GM19193 (cell line): ENCODE data around the gene C8A.

Experiments used
- POLR2A ChIP-seq: IDR thresholded peaks from 4 replicates; pipeline ENCODE4 v1.6.1; 2011; ENCODE audit not compliant: insufficient read depth, insufficient read length; ENCODE audit errors: extremely low read depth

Gene C8A

DNA sequence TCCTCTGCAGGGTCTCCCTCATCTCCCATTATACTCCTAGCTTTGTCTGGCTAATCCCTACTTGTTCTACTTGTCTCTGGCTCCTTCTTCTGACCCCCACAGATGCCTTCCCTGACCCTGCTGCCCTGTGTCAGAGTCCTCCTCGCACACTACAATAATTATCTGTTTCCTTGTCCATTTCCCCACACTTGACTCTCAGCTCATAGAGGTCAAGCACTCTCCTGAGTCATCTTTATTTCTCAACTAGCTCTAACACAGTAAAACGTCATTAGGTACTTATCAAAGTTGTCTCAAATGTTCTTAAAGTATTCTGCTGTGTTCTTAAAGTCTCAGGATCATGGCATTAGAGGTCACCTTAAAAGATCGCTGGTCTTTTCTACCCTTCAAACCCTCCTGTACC is 47.1 kb downstream of the C8A start:
- TF ChIP-seq POLR2A: no peak

DNA sequence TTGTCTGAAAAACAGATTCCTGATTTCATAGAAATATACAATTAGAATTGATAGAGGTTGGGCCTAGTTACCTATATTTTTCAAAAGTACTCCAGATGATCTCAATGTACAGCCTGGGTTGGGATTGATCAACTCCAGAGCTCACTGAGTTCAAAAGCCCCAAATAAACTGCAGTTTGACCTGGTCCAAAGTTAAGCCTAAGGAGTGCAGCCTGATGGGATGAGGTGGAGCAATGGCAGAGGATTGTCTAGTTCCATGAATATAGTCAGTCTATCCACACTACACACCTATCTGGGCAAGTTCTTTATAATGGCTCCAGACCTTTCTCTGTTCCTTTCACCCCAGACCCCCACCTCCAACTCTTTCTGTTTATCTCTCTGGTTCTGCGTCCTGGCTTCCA is 49.2 kb downstream of the C8A start:
- TF ChIP-seq POLR2A: no peak

DNA sequence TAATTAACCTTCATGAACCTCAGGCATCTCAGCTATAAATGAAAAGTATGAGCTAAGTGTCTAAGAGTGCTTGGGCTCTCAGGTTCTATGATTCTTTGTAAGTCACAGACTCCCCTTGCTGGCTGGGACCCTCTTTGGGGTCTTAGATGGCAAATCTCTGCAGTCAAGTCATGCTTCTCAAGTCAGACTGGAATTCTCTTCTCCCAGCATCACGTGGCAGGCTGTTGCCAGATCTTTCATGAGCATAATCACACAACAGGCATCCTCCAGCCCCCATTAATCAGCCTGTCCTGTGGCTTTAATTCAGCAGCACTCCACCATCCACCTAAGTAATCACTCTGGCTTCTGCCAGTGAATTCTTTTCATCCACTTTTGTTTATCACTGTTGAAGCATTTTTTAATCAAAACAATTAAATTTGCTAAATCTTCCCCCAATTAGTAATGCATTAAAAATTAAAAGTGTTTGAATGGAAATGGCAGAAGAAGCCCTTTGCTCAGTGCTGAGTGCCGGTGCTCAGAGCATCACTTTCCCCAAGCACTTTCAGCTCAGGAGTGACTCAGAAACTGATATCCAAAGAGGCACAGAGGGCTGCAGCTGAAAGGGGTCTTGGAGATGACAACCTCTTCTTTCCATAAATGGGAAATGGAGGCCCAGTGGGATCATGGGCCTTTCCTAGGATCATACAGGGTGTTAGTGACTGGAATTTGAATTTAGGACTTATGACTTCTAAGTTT is 50.2 kb downstream of the C8A start:
- no peak for TF ChIP-seq POLR2A

DNA sequence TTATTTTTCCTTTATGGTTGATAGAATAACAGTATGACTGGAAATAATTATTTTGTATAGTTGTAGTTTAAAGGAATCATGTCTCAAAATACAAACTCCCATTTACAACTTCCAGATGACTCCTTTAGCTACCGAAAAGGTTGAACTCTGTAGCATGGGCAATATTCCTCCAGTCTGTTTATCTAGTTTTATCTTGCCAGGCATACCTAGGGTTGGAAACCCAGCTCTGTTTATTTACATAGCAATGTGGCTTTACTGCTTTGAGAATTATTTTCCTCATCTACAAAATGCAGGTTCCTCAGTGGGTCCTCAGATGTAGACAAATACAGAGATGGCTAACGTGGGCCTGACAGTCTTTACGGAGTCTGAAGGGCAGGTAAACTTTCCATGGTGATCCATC is 51.1 kb downstream of the C8A start:
- TF ChIP-seq POLR2A: no peak

DNA sequence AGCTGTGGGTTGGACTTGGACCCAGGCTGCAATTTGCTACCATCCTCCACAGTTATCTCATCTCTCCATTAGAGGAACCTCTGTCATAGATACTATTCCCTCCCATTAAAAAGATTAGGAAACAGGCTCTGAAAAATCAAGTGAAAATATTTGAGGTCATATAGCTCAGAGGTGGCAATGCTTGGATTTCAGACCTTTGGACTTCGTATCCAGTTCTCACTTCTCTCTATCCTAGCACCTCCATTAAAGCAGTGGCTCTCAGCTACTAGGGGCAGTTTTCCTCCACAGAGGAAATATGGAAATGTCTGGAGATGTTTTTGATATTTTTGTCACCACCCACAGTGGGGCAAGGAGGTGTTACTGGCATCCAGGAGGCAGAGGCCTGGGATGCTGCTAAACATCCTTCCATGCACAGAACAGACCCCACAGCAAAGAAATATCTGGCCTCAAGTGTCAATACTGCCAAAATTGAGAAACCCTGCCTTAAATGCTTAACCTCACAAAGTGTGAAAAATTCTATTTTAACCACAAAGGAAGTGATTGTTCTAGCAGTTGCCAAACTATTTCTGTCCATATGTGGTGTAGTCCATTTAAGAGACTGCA is 54.1 kb downstream of the C8A start:
- TF ChIP-seq POLR2A: no peak

DNA sequence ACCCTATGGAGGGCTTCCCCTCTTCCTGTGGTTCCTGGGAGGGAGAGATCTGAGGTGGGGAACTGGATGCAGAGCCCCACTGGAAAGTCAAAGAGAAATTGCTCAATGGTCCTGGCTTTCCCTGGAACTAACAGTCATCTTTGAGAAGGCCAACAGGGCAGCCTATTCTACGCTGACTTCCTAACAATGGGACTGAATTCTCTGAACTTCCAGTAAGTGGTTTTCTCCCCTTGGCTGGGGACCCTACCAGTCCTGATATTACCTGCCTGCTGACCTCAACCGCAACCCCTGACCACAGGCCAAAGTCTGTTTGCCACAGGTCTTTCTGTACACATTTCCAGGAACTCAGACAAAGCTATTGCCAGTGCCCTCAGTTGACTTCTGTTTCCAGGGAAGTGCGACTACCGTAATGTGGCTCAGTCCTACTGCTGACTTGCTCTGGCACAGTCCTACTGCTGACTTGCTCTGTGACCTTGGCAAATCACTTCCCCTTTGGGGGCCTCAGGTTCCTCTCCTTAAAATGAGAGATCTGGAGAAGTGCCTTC is 55.9 kb downstream of the C8A start:
- TF ChIP-seq POLR2A: no peak

DNA sequence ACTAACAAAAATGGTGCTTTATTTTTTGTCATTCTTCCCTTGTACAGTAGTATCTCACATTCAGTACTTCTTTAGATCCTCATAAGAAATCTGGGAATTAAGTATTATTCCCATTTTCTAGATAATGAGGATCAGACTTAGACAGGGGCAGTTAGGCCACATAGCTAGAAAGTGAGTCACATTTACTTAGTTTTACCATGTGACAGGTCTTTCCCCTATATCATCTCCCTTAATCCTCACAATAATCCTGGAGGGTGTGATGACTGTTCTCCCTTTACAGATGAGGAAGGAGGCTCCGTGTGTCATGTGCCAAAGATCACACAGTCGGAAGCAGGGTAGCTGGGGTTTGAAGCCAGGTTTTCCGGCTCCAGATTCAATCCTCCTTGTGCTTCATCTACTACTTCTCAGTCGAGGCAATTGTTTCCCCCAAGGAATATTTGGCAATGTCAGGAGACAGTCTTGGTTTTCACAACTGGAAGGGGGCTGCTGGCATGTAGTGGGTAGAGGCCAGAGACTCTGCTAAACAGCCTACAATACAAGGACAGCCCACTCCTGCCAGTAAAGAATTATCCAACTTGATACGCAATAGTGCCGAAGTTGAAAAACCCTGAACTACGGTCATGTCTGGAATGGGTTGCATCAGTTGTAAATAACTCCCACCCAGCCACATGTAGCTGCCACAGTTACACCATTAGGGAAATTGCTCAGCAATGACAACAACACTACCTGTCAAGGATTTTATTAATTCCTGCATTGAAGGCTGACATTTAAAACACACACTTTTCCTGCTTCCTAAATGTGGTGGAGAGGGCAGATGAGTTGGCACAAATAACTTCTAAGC is 56.7 kb downstream of the C8A start:
- TF ChIP-seq POLR2A: no peak

DNA sequence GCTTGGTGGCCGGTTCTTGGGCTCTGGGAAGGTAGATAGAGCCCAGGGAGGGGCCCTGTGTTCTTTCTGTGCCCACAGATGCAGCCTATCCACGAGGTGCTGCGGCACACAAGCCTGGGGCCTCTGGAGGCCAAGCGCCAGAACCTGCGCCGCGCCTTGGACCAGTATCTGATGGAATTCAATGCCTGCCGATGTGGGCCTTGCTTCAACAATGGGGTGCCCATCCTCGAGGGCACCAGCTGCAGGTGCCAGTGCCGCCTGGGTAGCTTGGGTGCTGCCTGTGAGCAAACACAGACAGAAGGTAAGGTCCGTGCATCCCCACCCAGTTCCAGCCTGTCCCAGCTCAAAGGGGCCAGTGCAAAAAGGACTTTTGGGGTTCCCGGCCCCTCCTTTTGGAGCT is 57.7 kb downstream of the C8A start:
- TF ChIP-seq POLR2A: no peak

DNA sequence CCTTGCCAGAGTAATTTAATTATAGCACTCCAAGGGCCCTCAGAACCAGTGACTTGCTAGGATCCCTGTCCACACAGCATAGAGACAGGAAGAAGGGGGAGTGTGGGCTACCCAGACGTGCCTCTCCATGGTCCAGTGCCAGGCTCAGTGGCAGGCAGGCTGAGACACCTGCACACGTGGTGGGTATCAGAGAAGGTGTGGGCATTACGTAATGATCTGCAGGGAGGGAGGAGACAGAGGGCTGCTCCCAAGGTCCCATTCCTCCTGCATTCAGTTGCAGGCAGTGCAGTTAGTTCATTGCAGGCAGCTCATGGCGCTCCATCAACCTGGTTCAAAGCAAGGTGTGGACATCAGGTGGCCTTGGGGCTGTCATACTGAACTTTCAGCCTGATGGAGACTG is 61.4 kb downstream of the C8A start:
- TF ChIP-seq POLR2A: no peak

DNA sequence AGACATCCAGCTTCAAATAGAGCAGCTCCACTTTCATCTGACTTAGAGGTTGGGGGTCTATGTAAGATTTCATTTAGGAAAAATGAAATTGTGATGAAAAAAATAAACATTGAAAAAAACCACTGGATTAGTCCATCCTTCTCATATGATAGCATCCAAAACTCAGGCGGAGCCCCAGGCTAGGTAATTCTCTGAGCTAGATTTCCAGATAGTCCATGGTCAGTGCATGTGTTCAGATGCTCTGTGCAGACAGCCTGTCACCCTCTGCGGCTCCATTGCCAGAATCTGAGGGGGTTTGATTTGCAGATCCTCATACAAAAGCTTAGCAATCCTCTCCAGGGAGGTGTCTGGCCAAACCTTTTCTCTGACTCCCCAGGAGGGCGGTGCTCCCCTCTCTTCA is 62.0 kb downstream of the C8A start:
- TF ChIP-seq POLR2A: no peak

DNA sequence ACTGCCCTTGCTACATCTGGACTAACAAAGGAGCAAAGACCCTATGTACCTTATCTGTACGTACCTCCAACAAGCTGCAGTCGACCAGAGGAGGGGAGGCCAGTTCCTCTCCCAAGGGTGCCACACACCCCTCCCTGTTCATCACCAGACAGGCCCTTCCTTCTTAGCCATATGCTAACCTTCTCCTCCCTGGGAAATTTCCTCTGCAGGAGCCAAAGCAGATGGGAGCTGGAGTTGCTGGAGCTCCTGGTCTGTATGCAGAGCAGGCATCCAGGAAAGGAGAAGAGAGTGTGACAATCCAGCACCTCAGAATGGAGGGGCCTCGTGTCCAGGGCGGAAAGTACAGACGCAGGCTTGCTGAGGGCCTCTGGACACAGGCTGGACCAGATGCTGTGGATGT is 62.8 kb downstream of the C8A start:
- TF ChIP-seq POLR2A: no peak

DNA sequence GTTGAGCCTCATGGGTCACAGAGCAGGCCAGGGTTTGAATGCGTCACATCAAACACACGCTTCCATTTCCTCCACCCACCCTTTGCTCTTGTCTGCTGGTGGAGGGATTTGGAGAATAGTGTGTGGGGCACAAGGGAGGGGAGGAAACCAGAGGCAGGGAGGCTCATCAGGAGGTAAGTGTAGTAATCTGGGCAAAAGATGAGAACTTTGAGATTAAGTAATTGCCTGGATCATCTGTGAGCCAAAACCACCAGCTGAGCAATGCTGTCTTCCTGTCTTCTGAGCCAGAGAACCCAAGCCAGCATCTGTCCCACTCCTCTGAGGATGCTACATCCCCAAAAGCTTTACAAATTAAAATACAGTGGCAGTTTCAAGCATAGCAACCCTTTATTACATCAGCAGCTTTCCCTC is 66.0 kb downstream of the C8A start:
- TF ChIP-seq POLR2A: no peak

DNA sequence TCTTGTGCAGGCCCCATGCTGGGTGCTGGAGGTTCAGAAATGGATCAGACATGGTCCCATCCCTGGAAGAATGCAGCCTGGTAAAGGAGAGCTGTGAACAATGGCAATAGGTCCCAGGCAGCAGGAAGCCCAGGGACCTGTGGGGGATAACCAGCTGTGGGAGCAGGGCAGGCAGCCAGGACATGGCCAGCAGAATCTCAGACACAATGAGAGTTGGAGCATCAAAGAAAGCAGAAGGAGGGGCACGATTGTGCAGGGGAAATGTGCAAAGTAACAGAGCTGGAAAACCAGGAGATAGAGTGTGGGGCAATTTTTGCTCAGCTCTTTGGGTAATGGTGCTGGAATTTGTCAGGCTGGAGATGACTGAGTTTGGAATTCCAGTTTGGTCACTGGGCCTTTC is 66.9 kb downstream of the C8A start:
- TF ChIP-seq POLR2A: no peak

DNA sequence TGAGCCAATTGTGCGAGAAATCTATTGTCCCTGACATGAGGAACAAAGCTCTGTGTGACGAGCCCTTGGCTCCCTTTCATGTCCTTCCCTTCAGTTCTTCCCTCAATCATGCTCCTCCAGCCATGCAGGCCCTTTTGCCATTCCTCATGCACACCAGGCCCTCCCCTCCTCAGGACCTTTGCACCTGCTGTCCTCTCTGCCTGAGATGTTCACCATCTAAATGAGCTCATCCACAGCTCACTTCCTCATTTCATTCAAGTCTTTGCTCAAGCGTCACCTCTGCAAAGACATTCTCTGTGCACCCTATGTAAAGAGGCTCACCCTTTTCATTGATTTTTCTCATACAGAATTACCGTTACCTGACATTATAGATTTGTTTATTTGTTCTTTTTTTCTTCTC is 67.5 kb downstream of the C8A start:
- no peak for TF ChIP-seq POLR2A

DNA sequence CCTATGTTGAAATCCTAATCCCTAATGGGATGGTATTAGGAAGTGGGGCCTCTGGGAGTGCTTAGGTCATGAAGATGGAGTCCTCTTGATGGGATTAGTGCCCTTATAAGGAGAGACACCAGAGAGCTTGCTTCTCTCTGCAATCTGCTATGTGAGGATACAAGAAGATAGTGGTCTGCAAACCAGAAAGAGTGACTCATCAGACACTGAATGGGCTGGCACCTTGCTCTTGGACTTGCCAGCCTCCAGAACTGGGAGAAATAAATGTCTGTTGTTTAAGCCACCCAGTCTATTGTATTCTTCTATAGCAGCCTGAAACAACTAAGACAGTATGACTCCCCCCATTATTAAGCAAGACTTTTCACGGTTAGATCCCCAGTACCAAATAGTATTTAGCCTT is 67.9 kb downstream of the C8A start:
- no peak for TF ChIP-seq POLR2A
